Tibial artery (tissue), 4 donors: Measurements from ENCODE around the gene RAB23.

Experiments used
- DNase-seq, 2 donors: peaks; one replicate each; pipeline ENCODE4 v3.0.0-alpha.2; 2019
- H3K27ac ChIP-seq, 2 donors: fragments of 200-600 bp; sonication (generic) in 1 of 2; 1 replicate in 1 of 2; 2 replicates in 1 of 2; pipeline ENCODE4 v1.5.1; 2018 to 2019; ENCODE audit warnings: mild to moderate bottlenecking in 1 of 2
- H3K27me3 ChIP-seq, 2 donors: fragments of 200-600 bp; sonication (generic) in 1 of 2; one replicate each; pipeline versions ENCODE4 v1.5.1 to v1.6.0; 2016 to 2019
- H3K36me3 ChIP-seq, 3 donors: fragments of 200-600 bp; sonication (generic) in 2 of 3; one replicate each; pipeline ENCODE4 v1.5.1; 2016 to 2019; ENCODE audit warnings: mild to moderate bottlenecking in 2 of 3
- H3K4me1 ChIP-seq, 4 donors: fragments of 200-600 bp; sonication (generic) in 2 of 4; 1 replicate in 3 of 4; 2 replicates in 1 of 4; pipeline ENCODE4 v1.5.1; 2016 to 2019
- H3K4me3 ChIP-seq, 2 donors: fragments of 200-600 bp; sonication (generic) in 1 of 2; 1 replicate in 1 of 2; 2 replicates in 1 of 2; pipeline ENCODE4 v1.5.1; 2018 to 2019; ENCODE audit warnings: mild to moderate bottlenecking in 2 of 2
- H3K9me3 ChIP-seq, 3 donors: fragments of 200-600 bp; sonication (generic) in 1 of 3; one replicate each; pipeline ENCODE4 v1.5.1; 2016 to 2019
- intact Hi-C: fragments of 100-400 bp; cut with DNase I; formaldehyde crosslinking; loops from one replicate; pipeline ENCODE4 v1.15.0; 2023; ENCODE audit warnings: low total_unique reads
- TF ChIP-seq, protein P1 (sequence below), 2 experiments: fragments of 200-600 bp in 1 of 2; fragments of 450-650 bp in 1 of 2; IDR thresholded peaks; one replicate each; pipeline ENCODE4 v1.5.1; 2017 to 2019; ENCODE audit warnings: antibody characterized with exemption in 2 of 2, mild to moderate bottlenecking in 1 of 2, moderate library complexity in 1 of 2

RAB23 gene

DNA sequence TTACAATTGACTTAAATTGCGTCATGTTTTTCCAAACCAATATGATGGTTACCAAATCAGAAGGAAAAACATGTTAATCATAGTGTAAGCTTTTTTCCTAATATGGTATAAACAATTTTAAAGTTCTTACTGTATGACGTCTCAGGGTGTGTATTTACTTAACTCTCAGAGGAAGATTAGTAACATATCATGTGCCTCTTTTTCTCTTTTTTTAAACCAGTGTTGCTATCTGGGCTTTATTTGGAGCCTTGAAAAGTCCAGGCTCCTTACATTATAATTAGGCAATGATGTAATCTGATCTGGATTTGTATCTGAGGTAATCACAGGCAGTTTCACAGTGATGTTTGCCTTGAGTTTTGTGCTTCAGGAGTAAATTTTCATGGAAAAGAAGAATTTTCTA, 20.4 kb upstream of the RAB23 start:
- Histone ChIP-seq H3K4me3 (no peak overlapping the region), H3K27me3 (no peaks in the 10 kb centered on the region), H3K9me3 (no peaks in the 10 kb centered on the region), H3K4me1 (peaks cover 0 to 26% (median 3%) of the 10 kb centered on the region in 4 donors), H3K27ac (peak overlapping the region; percentile 65 to 79), H3K36me3 (no peaks in the 10 kb centered on the region)
- intact Hi-C loops: no loop called here
- DNase-seq: no peak
- TF ChIP-seq, protein P1, sequence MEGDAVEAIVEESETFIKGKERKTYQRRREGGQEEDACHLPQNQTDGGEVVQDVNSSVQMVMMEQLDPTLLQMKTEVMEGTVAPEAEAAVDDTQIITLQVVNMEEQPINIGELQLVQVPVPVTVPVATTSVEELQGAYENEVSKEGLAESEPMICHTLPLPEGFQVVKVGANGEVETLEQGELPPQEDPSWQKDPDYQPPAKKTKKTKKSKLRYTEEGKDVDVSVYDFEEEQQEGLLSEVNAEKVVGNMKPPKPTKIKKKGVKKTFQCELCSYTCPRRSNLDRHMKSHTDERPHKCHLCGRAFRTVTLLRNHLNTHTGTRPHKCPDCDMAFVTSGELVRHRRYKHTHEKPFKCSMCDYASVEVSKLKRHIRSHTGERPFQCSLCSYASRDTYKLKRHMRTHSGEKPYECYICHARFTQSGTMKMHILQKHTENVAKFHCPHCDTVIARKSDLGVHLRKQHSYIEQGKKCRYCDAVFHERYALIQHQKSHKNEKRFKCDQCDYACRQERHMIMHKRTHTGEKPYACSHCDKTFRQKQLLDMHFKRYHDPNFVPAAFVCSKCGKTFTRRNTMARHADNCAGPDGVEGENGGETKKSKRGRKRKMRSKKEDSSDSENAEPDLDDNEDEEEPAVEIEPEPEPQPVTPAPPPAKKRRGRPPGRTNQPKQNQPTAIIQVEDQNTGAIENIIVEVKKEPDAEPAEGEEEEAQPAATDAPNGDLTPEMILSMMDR (IDR thresholded peaks at IDR 0.05): no peak

DNA sequence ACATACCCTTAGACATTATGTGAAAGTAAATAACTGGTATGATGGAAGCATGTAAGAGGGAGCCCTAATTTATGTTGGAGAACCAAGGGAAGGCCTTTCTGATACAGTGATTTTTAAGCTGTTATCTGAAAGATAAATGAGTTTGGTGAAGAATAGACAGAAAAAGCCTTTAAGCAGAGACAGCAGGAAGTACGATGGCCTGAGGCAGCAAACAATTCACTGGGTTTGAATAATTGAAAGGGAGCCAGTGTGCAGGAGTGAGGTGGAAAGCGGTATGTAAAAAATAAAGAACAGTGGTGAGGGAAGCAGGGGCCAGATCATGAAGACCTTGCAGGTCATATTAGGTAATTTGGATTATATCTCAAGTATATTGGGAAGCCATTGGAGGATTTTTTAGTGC, 4.1 kb upstream of the RAB23 start:
- intact Hi-C loops: no loop called here

DNA sequence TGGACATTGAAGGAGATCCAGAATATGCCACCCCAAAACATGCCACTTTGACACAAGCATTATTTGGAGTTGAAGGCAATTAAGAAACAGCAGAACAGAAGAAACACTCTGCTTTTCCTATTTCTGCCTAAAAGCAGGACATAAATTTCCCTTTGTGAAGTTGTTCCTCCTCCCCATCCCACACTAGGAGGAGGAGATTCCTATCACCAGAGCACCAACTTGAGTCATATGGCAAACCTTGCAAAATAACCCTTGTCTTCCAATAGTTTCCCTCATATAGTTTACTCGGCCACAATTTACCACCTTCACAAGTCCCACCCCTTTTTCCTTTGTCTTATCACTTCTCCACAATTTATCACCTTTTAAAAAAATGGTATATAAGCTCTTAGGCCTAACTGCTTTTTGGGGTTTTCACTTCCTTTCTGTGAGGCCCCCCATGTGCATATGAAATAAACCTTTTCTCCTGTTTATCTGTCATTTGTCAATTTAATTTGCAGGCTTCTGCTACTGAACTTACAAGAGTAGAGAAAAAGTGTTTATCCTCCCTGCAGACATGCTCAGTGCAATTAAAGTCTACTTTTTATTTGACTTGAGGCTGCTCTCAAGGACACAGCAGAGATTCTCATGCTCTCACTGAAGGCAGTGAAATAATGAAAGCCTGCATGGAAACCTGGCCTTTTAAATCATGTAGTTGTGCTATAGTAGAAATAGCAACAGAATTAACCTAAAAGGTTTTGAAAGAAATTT, 2.8 kb upstream of the RAB23 start:
- no peak for DNase-seq
- intact Hi-C loops: loop anchor here (5.0 kb wide), 1 partner anchor 53 kb away; the partner anchor contains the start of gene BAG2
- Histone ChIP-seq H3K36me3 (no peaks in the 10 kb centered on the region), H3K27ac (peak overlapping the region in 1 of 2 donors; percentile 20), H3K9me3 (no peaks in the 10 kb centered on the region), H3K27me3 (no peaks in the 10 kb centered on the region), H3K4me3 (no peak overlapping the region), H3K4me1 (peaks cover 0 to 33% (median 5%) of the 10 kb centered on the region in 4 donors)
- TF ChIP-seq, protein P1 (IDR thresholded peaks at IDR 0.05): no peak

More for the DNA sequence above, 4.1 kb upstream of the RAB23 start:
- Histone ChIP-seq H3K27ac (no peak overlapping the region), H3K4me1 (peaks cover 0 to 22% (median 5%) of the 10 kb centered on the region in 4 donors), H3K27me3 (no peaks in the 10 kb centered on the region), H3K9me3 (no peaks in the 10 kb centered on the region), H3K36me3 (no peaks in the 10 kb centered on the region), H3K4me3 (no peak overlapping the region)
- no peak for DNase-seq
- TF ChIP-seq, protein P1 (IDR thresholded peaks at IDR 0.05): no peak

DNA sequence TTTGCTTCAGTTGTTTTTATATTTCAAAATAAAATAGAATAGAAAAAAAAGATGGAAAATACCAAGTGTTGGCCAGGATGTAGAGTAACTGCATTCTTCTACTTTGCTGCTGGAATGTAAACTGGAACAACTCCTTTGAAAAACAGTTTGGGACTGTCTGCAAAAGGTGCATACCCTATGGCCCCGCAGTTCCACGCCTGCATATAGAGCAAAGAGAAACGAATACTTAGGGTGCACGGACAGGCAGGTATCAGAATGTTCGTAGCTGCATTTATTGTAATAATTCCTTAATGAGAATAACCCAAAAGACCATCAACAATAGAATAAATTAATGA, 603 bp upstream of the RAB23 start:
- intact Hi-C loops: loop anchor here (5.0 kb wide), 1 partner anchor 50 kb away; the partner anchor contains the start of gene BAG2

DNA sequence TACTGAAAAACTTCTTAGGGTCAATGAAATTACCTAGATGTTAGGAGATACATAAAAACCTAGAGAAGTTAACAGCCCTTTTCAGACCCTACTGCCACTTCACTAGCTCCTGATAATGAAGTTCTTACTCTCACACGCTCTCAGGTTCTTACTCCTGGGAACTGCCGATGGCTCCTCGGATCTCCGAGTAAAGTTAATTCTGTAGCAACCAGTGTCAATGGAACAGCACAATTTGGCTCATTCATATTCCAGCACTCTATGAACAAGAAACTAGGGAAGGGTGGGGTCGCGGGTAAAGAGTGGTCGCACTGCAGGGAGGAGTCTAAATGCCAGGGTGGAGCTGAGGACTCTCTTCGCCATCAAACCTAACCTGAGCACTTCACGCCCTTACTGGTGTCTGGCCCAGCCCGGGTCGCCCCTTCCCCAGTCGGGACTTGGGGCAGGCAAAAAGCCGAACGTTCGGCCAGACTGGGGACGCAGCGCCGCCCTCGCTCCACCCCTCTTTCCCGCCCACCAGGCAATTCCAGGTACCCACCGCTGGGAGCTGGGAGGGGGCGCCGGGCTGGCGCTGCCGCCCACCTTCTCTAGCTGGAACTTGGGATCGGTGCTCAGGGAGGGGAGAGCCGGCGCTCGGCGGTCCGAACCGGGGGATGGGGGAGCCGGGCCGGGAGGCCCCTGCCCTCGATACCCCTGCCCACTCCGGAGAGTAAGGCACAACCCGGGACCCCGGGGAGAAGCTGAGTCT, 744 bp downstream of the RAB23 start:
- H3K4me1 ChIP-seq: peaks cover 0 to 55% (median 10%) of the 10 kb centered on the region in 4 donors
- no peaks in the 10 kb centered on the region for H3K36me3 ChIP-seq
- peak; percentile 46 to 81 for DNase-seq
- intact Hi-C loops: loop anchor here (5.0 kb wide), 1 partner anchor 49 kb away; the partner anchor contains the start of gene BAG2
- peak overlapping the region; percentile 96 to 97 for H3K27ac ChIP-seq
- TF ChIP-seq, protein P1 (IDR thresholded peaks at IDR 0.05): peak; percentile 57 to 58
- no peaks in the 10 kb centered on the region for H3K9me3 ChIP-seq
- peak overlapping the region; percentile 93 to 99 for H3K4me3 ChIP-seq
- H3K27me3 ChIP-seq: no peaks in the 10 kb centered on the region

More for the DNA sequence above, 603 bp upstream of the RAB23 start:
- H3K4me3 ChIP-seq: peak overlapping the region; percentile 93 to 99
- H3K36me3 ChIP-seq: no peaks in the 10 kb centered on the region
- H3K27ac ChIP-seq: peak overlapping the region; percentile 96 to 97
- H3K9me3 ChIP-seq: no peaks in the 10 kb centered on the region
- H3K27me3 ChIP-seq: no peaks in the 10 kb centered on the region
- TF ChIP-seq, protein P1 (IDR thresholded peaks at IDR 0.05): no peak
- no peak for DNase-seq
- peaks cover 0 to 42% (median 5%) of the 10 kb centered on the region in 4 donors for H3K4me1 ChIP-seq
